Esophagus squamous epithelium (tissue), 4 donors: ENCODE measurements around the gene FGGY.

Experiments
- CTCF ChIP-seq, 6 experiments: fragments of 450-650 bp in 4 of 6; fragments of 200-600 bp in 2 of 6; sonication (generic) in 2 of 6; IDR thresholded peaks; one replicate each; pipeline ENCODE4 v1.5.1; 2016 to 2019; ENCODE audit warnings: antibody characterized with exemption in 6 of 6, mild to moderate bottlenecking in 4 of 6, moderate library complexity in 4 of 6
- POLR2A ChIP-seq, 4 donors: fragments of 450-650 bp; IDR thresholded peaks; one replicate each; pipeline ENCODE4 v1.6.1; 2017; ENCODE audit warnings: antibody characterized with exemption in 4 of 4, mild to moderate bottlenecking in 4 of 4, moderate library complexity in 3 of 4

- no peak for TF ChIP-seq CTCF (IDR thresholded peaks at IDR 0.05)
- no peak for TF ChIP-seq POLR2A (IDR thresholded peaks at IDR 0.05)
These were observed 87.1 kb downstream of the FGGY start for GRCh38 chr1:59383963-59384362.
